ENCODE results near the gene ZNF714. TPM values are rescaled to one million over a fixed set of nuclear protein-coding genes. Genes with fewer than 3 reads are reported as not detected.

The ZNF714 gene
- total and polyA plus RNA-seq, 2 of the 8 experiments (the other 6 are each of a cell fraction or from before 2014, with no cell fraction given), result 16.4 to 74.2 TPM

DNA sequence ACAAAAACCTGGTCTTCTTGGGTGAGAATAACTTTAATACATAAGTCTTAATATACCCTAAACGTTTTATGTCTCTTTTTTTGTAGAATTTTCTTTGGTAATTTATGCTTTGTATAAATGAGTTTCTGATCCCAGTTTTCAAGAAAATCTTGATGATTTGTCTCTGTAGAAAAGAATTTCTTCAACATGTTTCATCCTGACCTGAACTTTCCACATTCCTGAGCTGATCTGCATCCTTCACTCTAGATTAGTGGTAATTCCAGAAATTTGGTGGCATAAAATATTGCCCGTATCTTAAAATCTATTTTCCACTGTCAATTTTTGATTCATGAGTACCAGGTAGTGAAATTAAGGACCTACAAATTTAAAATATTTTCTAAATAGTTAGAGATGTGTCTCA, 16.3 kb downstream of the ZNF714 start:
- H3K27me3 ChIP-seq (replicated peaks in 1 of 4; ENCODE audit: control insufficient read depth in 3 of 4, extremely low read depth in 1 of 4, insufficient read depth in 3 of 4, low read length in 3 of 4), result no peaks in the 10 kb centered on the region
- no peak overlapping the region for H2BK20ac ChIP-seq (ENCODE audit: low read length)
- no peak overlapping the region for H2BK5ac ChIP-seq (ENCODE audit: low read depth, low read length)
- peaks cover 0 to 4% (median 0%) of the 10 kb centered on the region in 4 experiments; a peak in 3 of 7 replicates for H3K4me1 ChIP-seq (replicated peaks in 1 of 4; ENCODE audit: control insufficient read depth in 3 of 4, insufficient read depth in 4 of 4, low read length in 3 of 4)
- H3K9me3 ChIP-seq (ENCODE audit: insufficient read depth in 2 of 2, low read depth in 1 of 2, low read length in 1 of 2), result no peaks in the 10 kb centered on the region; a peak in 1 of 4 replicates
- no peak overlapping the region for H2AK5ac ChIP-seq (ENCODE audit: low read depth, low read length)
- no peak overlapping the region for H3K9ac ChIP-seq (replicated peaks in 1 of 4; ENCODE audit: extremely low read depth in 1 of 4, low read depth in 3 of 4, low read length in 3 of 4)
- H3K27ac ChIP-seq (ENCODE audit: low read depth, low read length), result no peak overlapping the region
- H3K4me2 ChIP-seq (ENCODE audit: insufficient read depth in 1 of 2, low read depth in 2 of 2, low read length in 2 of 2), result no peak overlapping the region
- no peak overlapping the region for H3K4ac ChIP-seq (replicated peaks; ENCODE audit: insufficient read length, low read depth, low read length)
- FAIRE-seq, result no peak
- H2BK12ac ChIP-seq (ENCODE audit: low read depth, low read length), result no peak overlapping the region
- no peak for DNase-seq (ENCODE audit: low read depth in 1 of 2, low spot score in 2 of 2)
- H4K8ac ChIP-seq (ENCODE audit: extremely low read depth, insufficient read depth, low read length), result no peak overlapping the region
- no peak overlapping the region for H2BK15ac ChIP-seq (ENCODE audit: low read length)
- 75% methylated on average over 2 of the region's 2 CpGs; no CpG with 5 or more reads in 1 of the 2 experiments for WGBS, 2 experiments (ENCODE audit: extremely low coverage in 1 of 2, insufficient coverage in 1 of 2, insufficient read length in 1 of 2, insufficient replicate concordance in 2 of 2, low coverage in 1 of 2, low lambda C conversion rate in 2 of 2, missing lambda C conversion rate in 1 of 2)
- H3K4me3 ChIP-seq (ENCODE audit: extremely low read depth in 1 of 4, insufficient read depth in 2 of 4, low read depth in 3 of 4, low read length in 4 of 4), result no peak overlapping the region
- ChIA-PET POLR2A (ENCODE audit: partially characterized antibody) (interaction anchor here (0.7 kb wide), 2 partner anchors 12 to 54 kb away, joined by 3 read pairs; no protein-coding TSS in a partner anchor), CTCF (ENCODE audit: partially characterized antibody) (interaction anchor here (1.1 kb wide), 1 partner anchor 11 kb away, joined by 4 read pairs; no protein-coding TSS in a partner anchor)
- no peak overlapping the region for H2BK120ac ChIP-seq (replicated peaks; ENCODE audit: low read depth, low read length)
- no peak overlapping the region for H3K56ac ChIP-seq (replicated peaks; ENCODE audit: insufficient read length, low read depth, low read length)
- no peaks in the 10 kb centered on the region for H3K23me2 ChIP-seq (ENCODE audit: low read depth, low read length)
- H3K23ac ChIP-seq (ENCODE audit: insufficient read length), result no peak overlapping the region
- peaks cover 2% of the 10 kb centered on the region; the same call in 1 of the 2 replicates for H3K79me1 ChIP-seq (ENCODE audit: low read depth, low read length)
- no peak overlapping the region for H3K18ac ChIP-seq (ENCODE audit: extremely low read depth, low read length)
- H3K36me3 ChIP-seq (ENCODE audit: control insufficient read depth in 2 of 4, insufficient read depth in 4 of 4, low read length in 3 of 4), result peaks cover 0 to 60% (median 9%) of the 10 kb centered on the region in 4 experiments; a peak in 3 of 8 replicates
- H4K5ac ChIP-seq (ENCODE audit: insufficient read length, low read depth, low read length), result no peak overlapping the region
- no peak overlapping the region for H2AFZ ChIP-seq (ENCODE audit: low read length)
- H3K14ac ChIP-seq (ENCODE audit: insufficient read length), result no peak overlapping the region
- H4K91ac ChIP-seq (replicated peaks; ENCODE audit: insufficient read length, low read length), result no peak overlapping the region
- peaks cover 0 to 1% of the 10 kb centered on the region in 2 experiments for H4K20me1 ChIP-seq (replicated peaks in 1 of 2; ENCODE audit: control insufficient read depth in 1 of 2, insufficient read depth in 2 of 2, low read length in 2 of 2)
- H3K79me2 ChIP-seq (ENCODE audit: control insufficient read depth in 1 of 2, insufficient read depth in 2 of 2, low read length in 2 of 2), result peaks cover 0 to 35% of the 10 kb centered on the region in 2 experiments; a peak in 3 of 4 replicates
- TF ChIP-seq POLR2AphosphoS5 (IDR thresholded peaks at IDR 0.05; ENCODE audit: low read depth, low read length) (no peak), HDAC6 (IDR thresholded peaks at IDR 0.05; ENCODE audit: low read depth, low read length) (no peak), CTBP2 (IDR thresholded peaks at IDR 0.05; ENCODE audit: borderline replicate concordance, insufficient read depth, insufficient read length, low read length) (no peak), EP300 (IDR thresholded peaks at IDR 0.05; ENCODE audit: borderline replicate concordance in 1 of 2, low read depth in 2 of 2, low read length in 2 of 2) (no peak), SIX5 (IDR thresholded peaks at IDR 0.05; ENCODE audit: low read depth, low read length) (no peak), NANOG (IDR thresholded peaks at IDR 0.05; ENCODE audit: insufficient read depth, low read depth, low read length, poor library complexity, severe bottlenecking) (no peak), SRF (IDR thresholded peaks at IDR 0.05; ENCODE audit: low read depth, low read length) (no peak), SIRT6 (IDR thresholded peaks at IDR 0.05; ENCODE audit: low read length) (no peak), TAF7 (optimal IDR thresholded peaks at IDR 0.05; ENCODE audit: borderline replicate concordance, low read depth, low read length) (no peak), RXRA (IDR thresholded peaks at IDR 0.05; ENCODE audit: insufficient read depth, low read depth, low read length) (no peak), NRF1 (IDR thresholded peaks at IDR 0.05; ENCODE audit: low read depth, low read length) (no peak), PHF8 (conservative IDR thresholded peaks at IDR 0.05; ENCODE audit: low read depth, low read length) (no peak), BCL11A (IDR thresholded peaks at IDR 0.05; ENCODE audit: low read depth in 2 of 2, low read length in 2 of 2) (no peak), KDM4A (IDR thresholded peaks at IDR 0.05; ENCODE audit: low read depth, low read length, severe bottlenecking) (no peak)
